ENCODE data around the gene SKAP1. TPM values are rescaled to one million over a fixed set of nuclear protein-coding genes. Genes with fewer than 3 reads are reported as not detected.
A peak's percentile ranks its signal among the peaks of the same experiment; 100 is the strongest.

SKAP1 gene
- total and polyA plus RNA-seq, 2 experiments from 2014 or later = 0.27 TPM; not detected in 1

DNA sequence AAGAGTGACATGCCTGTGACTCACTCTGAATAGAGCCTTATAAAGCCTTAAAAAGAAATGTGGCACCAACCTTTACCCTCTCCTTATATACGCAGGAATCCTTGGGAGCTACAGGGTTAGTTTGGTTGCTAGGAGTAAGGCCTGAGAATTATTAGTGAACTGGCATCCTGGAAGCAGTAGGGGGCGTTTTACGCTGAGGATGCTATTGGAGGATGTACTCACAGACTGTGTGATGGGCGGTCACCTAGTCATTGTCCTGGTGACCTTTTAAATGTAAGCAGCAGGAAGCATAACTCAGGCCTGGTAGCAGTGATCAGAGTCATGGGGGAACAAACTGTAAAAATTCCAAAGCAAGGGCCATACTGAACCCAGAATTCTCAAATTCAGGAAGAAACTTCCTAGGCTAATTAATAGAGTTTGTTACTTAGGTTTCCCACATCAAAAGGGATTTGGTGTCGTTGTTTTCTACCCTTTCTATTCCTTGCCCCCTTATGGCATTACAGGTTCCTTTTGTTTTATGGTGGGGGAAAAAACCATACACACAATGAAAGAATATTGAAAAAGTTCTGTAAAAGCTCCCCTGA, 168.6 kb downstream of the SKAP1 start:
- no peaks in the 10 kb centered on the region for H3K79me2 ChIP-seq (replicated peaks; ENCODE audit: insufficient read depth)
- no peak overlapping the region for H2AFZ ChIP-seq
- Mint-ChIP-seq H3K36me3 (ENCODE audit: low read depth) (no peaks in the 10 kb centered on the region), H3K27ac (peak overlapping the region; percentile 72; the same call in 1 of the 2 replicates), H3K9me3 (no peaks in the 10 kb centered on the region), H3K4me1 (peaks cover 28% of the 10 kb centered on the region), H3K27me3 (ENCODE audit: insufficient read depth, low read depth, poor library complexity) (peaks cover 3% of the 10 kb centered on the region), H3K4me3 (no peak overlapping the region)
- H3K4me1 ChIP-seq (ENCODE audit: insufficient read depth) = peaks cover 19% of the 10 kb centered on the region
- no peak for TF ChIP-seq POLR2AphosphoS5 (IDR thresholded peaks at IDR 0.05; ENCODE audit: low read depth)
- TF ChIP-seq, protein P1, sequence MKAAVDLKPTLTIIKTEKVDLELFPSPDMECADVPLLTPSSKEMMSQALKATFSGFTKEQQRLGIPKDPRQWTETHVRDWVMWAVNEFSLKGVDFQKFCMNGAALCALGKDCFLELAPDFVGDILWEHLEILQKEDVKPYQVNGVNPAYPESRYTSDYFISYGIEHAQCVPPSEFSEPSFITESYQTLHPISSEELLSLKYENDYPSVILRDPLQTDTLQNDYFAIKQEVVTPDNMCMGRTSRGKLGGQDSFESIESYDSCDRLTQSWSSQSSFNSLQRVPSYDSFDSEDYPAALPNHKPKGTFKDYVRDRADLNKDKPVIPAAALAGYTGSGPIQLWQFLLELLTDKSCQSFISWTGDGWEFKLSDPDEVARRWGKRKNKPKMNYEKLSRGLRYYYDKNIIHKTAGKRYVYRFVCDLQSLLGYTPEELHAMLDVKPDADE (IDR thresholded peaks at IDR 0.05) = no peak
- TF ChIP-seq NANOG (IDR thresholded peaks at IDR 0.05; ENCODE audit: borderline replicate concordance) = no peak
- no peak for TF ChIP-seq ZNF331 (CRISPR knock-in tag; IDR thresholded peaks at IDR 0.05; ENCODE audit: low read depth)
- no peak for TF ChIP-seq STAT1 (IDR thresholded peaks at IDR 0.05; ENCODE audit: unreplicated experiment)
- TF ChIP-seq CREB1 (CRISPR knock-in tag; IDR thresholded peaks at IDR 0.05; ENCODE audit: low read depth) = no peak
- TF ChIP-seq, protein P2, sequence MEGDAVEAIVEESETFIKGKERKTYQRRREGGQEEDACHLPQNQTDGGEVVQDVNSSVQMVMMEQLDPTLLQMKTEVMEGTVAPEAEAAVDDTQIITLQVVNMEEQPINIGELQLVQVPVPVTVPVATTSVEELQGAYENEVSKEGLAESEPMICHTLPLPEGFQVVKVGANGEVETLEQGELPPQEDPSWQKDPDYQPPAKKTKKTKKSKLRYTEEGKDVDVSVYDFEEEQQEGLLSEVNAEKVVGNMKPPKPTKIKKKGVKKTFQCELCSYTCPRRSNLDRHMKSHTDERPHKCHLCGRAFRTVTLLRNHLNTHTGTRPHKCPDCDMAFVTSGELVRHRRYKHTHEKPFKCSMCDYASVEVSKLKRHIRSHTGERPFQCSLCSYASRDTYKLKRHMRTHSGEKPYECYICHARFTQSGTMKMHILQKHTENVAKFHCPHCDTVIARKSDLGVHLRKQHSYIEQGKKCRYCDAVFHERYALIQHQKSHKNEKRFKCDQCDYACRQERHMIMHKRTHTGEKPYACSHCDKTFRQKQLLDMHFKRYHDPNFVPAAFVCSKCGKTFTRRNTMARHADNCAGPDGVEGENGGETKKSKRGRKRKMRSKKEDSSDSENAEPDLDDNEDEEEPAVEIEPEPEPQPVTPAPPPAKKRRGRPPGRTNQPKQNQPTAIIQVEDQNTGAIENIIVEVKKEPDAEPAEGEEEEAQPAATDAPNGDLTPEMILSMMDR (conservative IDR thresholded peaks at IDR 0.05; ENCODE audit: low read depth in 2 of 2) = peak; percentile 82 to 84
- TF ChIP-seq EZH2phosphoT487 (IDR thresholded peaks at IDR 0.05; ENCODE audit: unreplicated experiment) = no peak
- ATAC-seq (peak; percentile 99), DNase-seq (ENCODE audit: low spot score) (peak; percentile 92)
- no peak overlapping the region for H3K4me2 ChIP-seq
- H3K4me3 ChIP-seq = no peak overlapping the region
- no peaks in the 10 kb centered on the region for H3K27me3 ChIP-seq (ENCODE audit: insufficient read depth)
- H3K36me3 ChIP-seq (ENCODE audit: insufficient read depth) = no peaks in the 10 kb centered on the region
- no peaks in the 10 kb centered on the region for H3K9me2 ChIP-seq (ENCODE audit: insufficient read depth)
- H4K20me1 ChIP-seq (replicated peaks; ENCODE audit: insufficient read depth) = no peaks in the 10 kb centered on the region
- no peak overlapping the region for H3K27ac ChIP-seq (ENCODE audit: low read depth)
- H3F3A ChIP-seq (replicated peaks; ENCODE audit: low read depth) = no peaks in the 10 kb centered on the region

DNA sequence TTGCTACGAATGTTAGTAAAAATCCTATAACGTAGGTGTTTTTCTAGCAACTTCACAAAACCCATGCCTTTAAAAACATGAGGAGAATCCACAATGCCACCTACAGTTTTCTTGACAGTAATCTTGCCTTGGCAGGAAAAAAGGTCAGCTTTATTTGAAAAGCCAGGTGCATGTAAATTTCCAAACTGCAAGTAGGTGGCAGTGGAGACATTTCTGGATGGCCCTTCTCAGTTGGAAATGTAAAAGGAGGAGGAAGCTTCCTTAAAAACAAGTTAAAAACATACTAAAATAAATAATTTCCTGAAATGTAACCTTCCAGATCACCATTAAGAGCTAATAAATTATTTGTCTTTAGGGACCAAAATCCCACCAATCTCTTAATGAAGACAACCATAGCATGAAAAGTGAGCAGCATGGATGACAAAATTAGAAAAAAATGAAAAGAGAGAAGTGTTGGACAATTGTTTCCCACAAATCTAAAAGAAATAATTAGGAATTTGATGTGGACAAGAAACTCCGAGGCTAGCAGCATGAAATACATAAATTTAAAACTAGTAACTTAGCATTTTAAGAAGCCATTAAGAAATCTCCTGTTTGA, 170.2 kb downstream of the SKAP1 start:
- ATAC-seq = peak; percentile 16; the same call in 1 of the 3 replicates
- Histone ChIP-seq H3K9me2 (ENCODE audit: insufficient read depth) (no peaks in the 10 kb centered on the region), H4K20me1 (replicated peaks; ENCODE audit: insufficient read depth) (no peaks in the 10 kb centered on the region), H3K36me3 (ENCODE audit: insufficient read depth) (no peaks in the 10 kb centered on the region), H3K4me3 (no peak overlapping the region), H3F3A (replicated peaks; ENCODE audit: low read depth) (no peaks in the 10 kb centered on the region), H3K79me2 (replicated peaks; ENCODE audit: insufficient read depth) (no peaks in the 10 kb centered on the region), H3K27me3 (ENCODE audit: insufficient read depth) (no peaks in the 10 kb centered on the region), H3K27ac (ENCODE audit: low read depth) (no peak overlapping the region), H3K4me1 (ENCODE audit: insufficient read depth) (peaks cover 11% of the 10 kb centered on the region; the same call in 1 of the 2 replicates), H2AFZ (no peak overlapping the region), H3K4me2 (no peak overlapping the region)
- no peak for TF ChIP-seq NANOG (IDR thresholded peaks at IDR 0.05; ENCODE audit: borderline replicate concordance)
- TF ChIP-seq, protein P2 (conservative IDR thresholded peaks at IDR 0.05; ENCODE audit: low read depth in 2 of 2) = peak; percentile 75 to 76
- Mint-ChIP-seq H3K4me3 (no peak overlapping the region), H3K4me1 (peaks cover 24% of the 10 kb centered on the region), H3K36me3 (ENCODE audit: low read depth) (no peaks in the 10 kb centered on the region), H3K27ac (no peak overlapping the region), H3K27me3 (ENCODE audit: insufficient read depth, low read depth, poor library complexity) (peaks cover 3% of the 10 kb centered on the region), H3K9me3 (no peaks in the 10 kb centered on the region)
- peak; percentile 79 for DNase-seq (ENCODE audit: low spot score)

Data from GM23338 (cell line).